ENCODE data around the gene RAD51B.

Gene RAD51B

DNA sequence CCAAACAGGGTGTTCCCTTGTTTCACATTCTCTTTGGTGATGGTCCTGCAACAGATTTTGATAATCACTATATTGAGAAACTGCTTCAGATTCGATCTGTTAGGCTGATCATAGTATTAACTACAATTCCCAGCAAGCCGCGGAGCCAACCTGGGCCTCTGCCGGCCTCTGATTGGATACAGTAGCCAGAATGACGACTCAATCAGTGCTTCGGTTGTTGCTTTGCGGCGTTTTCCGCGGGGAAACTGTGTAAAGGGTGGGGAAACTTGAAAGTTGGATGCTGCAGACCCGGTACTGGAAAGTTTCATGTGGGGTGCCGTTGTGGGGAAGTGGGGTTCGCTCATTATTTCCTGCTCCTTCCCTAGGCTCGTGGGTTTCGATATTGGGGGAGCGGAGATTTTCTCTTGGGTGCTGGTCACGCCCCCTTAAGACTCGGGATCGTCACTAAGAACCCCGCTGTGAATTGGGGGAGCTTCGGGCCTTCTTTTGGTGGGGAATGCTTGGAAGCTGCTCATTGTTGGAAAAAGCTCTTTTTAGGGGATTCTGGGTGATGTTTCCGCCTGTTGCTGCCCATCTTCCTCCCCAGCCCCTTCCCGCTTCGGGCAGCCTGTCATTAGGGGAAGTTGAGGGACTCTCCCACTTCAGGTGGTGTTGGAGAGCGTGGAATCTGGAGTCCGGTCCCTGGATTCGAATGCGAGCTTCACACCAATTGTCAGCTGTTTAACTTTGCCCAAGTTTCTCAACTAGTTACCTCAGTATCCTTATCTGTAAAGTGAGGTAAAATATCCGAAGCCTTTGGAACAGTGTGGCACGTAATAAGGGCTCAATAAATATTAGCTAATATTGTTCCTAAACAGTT, at the start of gene RAD51B:
TSS of gene RAD51B (plus strand) at position 217 of the 859 bp plus-strand sequence.
- peaks cover 54% of the 10 kb centered on the region for H3K4me1 Mint-ChIP-seq (ENCODE audit: low read depth)
- peaks cover 4% of the 10 kb centered on the region for H3K36me3 Mint-ChIP-seq (ENCODE audit: low read depth)
- peak within 1 kb of the TSS; percentile 98 for H3K27ac Mint-ChIP-seq
- H3K9me3 Mint-ChIP-seq, result no peaks in the 10 kb centered on the region
- peak within 1 kb of the TSS; percentile 99 for H3K4me3 Mint-ChIP-seq
- H3K27me3 Mint-ChIP-seq, result no peaks in the 10 kb centered on the region

GRCh38 chr14:67773844-67774377, 45.7 kb upstream of the RAD51B start:
- Mint-ChIP-seq H3K27ac (no peak overlapping the region), H3K9me3 (no peaks in the 10 kb centered on the region)

DNA sequence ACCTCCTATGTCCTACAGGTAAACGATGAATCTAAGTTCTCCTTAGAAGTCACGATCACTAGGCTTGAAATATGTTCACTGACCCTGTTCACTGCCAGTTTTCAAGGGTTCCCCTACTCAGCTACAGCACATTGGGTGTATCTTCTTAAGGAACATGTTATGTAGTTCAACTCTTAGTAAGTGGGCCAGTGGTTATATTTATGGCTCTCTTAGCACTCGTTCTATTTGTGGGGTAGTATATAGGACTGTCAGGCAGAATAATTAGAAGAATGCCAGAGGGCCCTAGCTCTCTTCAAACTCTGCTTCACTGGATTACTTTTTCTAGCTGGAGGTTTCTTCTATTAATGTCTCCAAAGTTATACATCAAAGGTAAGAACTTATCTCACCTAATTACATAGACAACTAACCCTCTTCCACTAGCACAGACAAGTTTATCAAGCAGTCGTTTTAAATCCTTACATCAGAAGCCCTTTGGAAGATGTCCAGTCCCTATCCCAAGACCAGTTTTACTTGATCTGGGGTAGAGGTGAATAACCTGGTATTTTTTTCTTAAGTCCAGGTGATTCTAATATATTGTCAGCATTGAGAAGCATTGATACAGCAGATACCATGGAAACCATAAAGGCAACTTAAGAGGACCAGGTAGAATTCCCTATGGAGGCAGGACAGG, 42.8 kb upstream of the RAD51B start:
- Mint-ChIP-seq H3K4me1 (ENCODE audit: low read depth) (no peaks in the 10 kb centered on the region), H3K4me3 (no peak overlapping the region), H3K27ac (no peak overlapping the region), H3K9me3 (no peaks in the 10 kb centered on the region), H3K36me3 (ENCODE audit: low read depth) (peaks cover 71% of the 10 kb centered on the region), H3K27me3 (no peaks in the 10 kb centered on the region)

More at GRCh38 chr14:67773844-67774377, 45.7 kb upstream of the RAD51B start:
- no peaks in the 10 kb centered on the region for H3K27me3 Mint-ChIP-seq
- peaks cover 65% of the 10 kb centered on the region for H3K36me3 Mint-ChIP-seq (ENCODE audit: low read depth)
- no peak overlapping the region for H3K4me3 Mint-ChIP-seq
- no peaks in the 10 kb centered on the region for H3K4me1 Mint-ChIP-seq (ENCODE audit: low read depth)

GRCh38 chr14:67778792-67779191, 40.8 kb upstream of the RAD51B start:
- Mint-ChIP-seq H3K27me3 (no peaks in the 10 kb centered on the region), H3K4me3 (no peak overlapping the region), H3K36me3 (ENCODE audit: low read depth) (peaks cover 77% of the 10 kb centered on the region), H3K4me1 (ENCODE audit: low read depth) (no peaks in the 10 kb centered on the region), H3K9me3 (no peaks in the 10 kb centered on the region), H3K27ac (no peak overlapping the region)

GRCh38 chr14:67782090-67782489, 37.5 kb upstream of the RAD51B start:
- Mint-ChIP-seq H3K36me3 (ENCODE audit: low read depth) (peaks cover 81% of the 10 kb centered on the region), H3K27me3 (no peaks in the 10 kb centered on the region), H3K4me3 (no peak overlapping the region), H3K4me1 (ENCODE audit: low read depth) (no peaks in the 10 kb centered on the region), H3K27ac (no peak overlapping the region), H3K9me3 (no peaks in the 10 kb centered on the region)

DNA sequence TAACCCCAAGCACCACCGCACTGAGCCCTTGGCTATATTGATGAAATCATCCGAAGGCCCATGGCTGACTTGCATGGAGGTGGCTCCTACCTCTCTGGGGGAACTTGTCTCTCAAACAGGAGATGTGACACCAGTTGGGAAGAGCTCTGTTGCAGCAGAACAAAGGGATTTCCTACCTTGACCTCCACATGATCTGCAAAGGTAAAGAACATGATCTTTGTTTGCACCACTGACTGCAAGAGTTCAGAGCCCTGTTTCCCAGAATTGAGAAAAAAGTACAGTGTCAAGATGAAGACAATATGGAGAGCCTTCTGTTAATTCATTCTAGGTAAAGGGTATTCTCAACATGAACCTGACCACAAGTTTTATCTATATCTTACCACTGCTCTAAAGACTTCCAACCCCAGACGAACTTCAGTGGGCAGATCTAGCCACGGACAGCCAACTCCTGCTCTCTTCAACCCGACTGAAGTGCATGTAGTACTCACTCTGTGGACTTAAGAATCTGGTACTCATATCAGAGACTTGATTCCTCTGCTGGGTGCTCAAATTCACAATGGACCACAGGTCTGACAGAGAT, 35.2 kb upstream of the RAD51B start:
- no peak overlapping the region for H3K27ac Mint-ChIP-seq
- H3K36me3 Mint-ChIP-seq (ENCODE audit: low read depth), result peaks cover 82% of the 10 kb centered on the region
- H3K4me3 Mint-ChIP-seq, result no peak overlapping the region
- H3K4me1 Mint-ChIP-seq (ENCODE audit: low read depth), result no peaks in the 10 kb centered on the region
- H3K27me3 Mint-ChIP-seq, result no peaks in the 10 kb centered on the region
- no peaks in the 10 kb centered on the region for H3K9me3 Mint-ChIP-seq

DNA sequence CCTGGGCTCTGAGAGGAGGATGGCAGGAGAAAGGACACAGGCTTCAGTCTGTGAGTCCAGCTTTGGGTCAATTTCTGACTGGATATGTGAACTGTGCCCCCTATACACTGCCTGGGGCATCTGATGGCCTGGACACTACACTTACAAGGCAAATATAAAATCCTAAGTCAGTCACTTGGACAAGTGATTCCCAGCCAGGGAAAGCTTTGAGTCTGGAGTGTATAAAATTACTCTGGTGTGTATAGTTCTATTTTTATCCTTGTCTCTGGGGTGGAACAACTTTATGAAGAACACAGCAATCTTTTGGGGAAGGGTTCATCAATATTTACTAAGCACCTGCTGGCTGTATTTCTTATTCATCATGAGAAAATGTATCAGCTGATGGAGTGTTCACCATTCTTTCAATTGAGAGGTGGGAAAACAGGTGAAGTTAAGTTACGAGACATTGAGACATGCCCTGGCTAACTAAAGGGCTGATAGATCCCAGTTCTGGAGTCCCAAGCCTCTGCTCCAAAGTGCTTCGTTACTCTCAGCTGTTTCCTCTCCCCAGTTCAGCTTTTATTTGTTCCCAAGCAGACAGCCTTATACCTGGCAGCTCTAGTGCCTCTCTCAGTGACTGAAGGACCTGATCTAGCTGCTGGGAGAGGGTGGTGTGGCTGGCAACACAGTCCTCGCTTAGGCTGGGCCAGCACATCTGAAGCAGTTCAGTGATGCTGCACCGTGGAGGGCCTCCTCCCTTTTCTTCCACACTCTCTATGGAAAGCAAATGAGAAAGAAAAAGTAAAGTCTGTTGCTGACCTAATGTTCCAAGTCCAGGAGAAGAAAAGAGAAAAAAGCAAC, 34.1 kb upstream of the RAD51B start:
- H3K27ac Mint-ChIP-seq, result no peak overlapping the region
- no peaks in the 10 kb centered on the region for H3K27me3 Mint-ChIP-seq
- no peaks in the 10 kb centered on the region for H3K9me3 Mint-ChIP-seq
- no peak overlapping the region for H3K4me3 Mint-ChIP-seq
- H3K36me3 Mint-ChIP-seq (ENCODE audit: low read depth), result peaks cover 86% of the 10 kb centered on the region
- H3K4me1 Mint-ChIP-seq (ENCODE audit: low read depth), result no peaks in the 10 kb centered on the region

DNA sequence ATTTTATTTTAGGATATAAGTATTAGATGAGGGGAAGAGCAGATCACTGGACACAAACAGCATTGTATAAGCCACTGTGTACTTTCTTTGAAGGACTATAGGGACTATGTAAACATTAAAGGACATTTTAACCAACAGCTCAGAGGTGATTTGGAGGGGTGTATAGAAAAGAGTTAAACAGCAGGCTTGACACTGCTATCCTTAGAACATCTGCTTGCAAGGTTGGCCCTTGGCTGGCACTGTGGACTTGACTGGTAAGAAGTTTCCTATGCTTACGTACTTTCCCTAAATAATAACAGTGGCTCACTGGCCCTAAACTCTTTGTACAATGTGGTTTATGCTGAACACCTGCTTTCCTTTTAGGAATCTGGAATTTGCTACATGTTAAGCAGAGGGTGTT, 31.9 kb upstream of the RAD51B start:
- H3K27ac Mint-ChIP-seq, result no peak overlapping the region
- no peaks in the 10 kb centered on the region for H3K27me3 Mint-ChIP-seq
- no peaks in the 10 kb centered on the region for H3K4me1 Mint-ChIP-seq (ENCODE audit: low read depth)
- H3K36me3 Mint-ChIP-seq (ENCODE audit: low read depth), result peaks cover 68% of the 10 kb centered on the region
- no peaks in the 10 kb centered on the region for H3K9me3 Mint-ChIP-seq
- H3K4me3 Mint-ChIP-seq, result no peak overlapping the region

- Mint-ChIP-seq H3K36me3 (ENCODE audit: low read depth) (peaks cover 47% of the 10 kb centered on the region), H3K9me3 (no peaks in the 10 kb centered on the region), H3K27ac (no peak overlapping the region), H3K4me3 (no peak overlapping the region), H3K27me3 (no peaks in the 10 kb centered on the region), H3K4me1 (ENCODE audit: low read depth) (no peaks in the 10 kb centered on the region)
Measured at GRCh38 chr14:67798731-67799130, 20.8 kb upstream of the RAD51B start.

GRCh38 chr14:67800743-67801142, 18.8 kb upstream of the RAD51B start:
- Mint-ChIP-seq H3K36me3 (ENCODE audit: low read depth) (peaks cover 61% of the 10 kb centered on the region), H3K27me3 (no peaks in the 10 kb centered on the region), H3K27ac (no peak overlapping the region), H3K9me3 (no peaks in the 10 kb centered on the region), H3K4me3 (no peak overlapping the region), H3K4me1 (ENCODE audit: low read depth) (no peaks in the 10 kb centered on the region)

DNA sequence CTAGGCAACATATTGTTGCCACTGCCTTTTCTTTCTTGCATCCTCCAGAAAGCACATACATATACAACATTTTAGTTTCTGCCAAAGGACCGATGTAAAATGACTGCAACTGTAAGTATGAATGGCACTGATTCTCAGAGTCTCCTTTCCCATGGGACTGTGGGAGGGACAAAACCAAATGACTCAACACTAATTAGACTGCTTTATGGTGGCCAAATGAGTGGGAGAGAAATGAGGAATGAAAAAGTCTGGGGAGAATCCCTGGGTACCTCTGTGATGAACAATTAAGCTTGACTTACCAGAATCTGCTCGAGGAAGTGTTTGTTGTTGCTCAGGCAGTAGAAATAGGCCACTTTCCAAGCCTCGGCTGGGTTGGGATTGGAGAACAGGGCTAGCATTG, 13.3 kb upstream of the RAD51B start:
- no peak overlapping the region for H3K27ac Mint-ChIP-seq

DNA sequence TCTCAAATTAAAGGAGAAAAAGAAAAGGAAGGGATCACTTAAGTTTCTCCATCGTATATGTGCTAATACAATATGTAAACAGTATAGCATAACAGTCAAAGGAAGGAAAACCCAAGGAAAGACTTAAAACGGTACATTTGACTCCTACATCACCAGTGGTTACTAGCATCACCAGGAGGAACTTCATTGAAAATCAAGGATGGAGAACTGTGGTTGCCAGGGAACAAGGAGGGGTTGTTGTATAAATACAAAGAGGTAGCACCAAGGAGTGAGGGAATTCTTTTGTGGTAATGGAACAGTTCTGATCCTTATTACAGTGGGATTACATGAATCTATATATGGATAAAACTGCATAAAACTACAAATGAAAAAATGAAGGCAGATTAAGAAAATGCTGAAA, 4.8 kb upstream of the RAD51B start:
- Mint-ChIP-seq H3K9me3 (no peaks in the 10 kb centered on the region), H3K4me1 (ENCODE audit: low read depth) (peaks cover 51% of the 10 kb centered on the region), H3K27me3 (no peaks in the 10 kb centered on the region), H3K36me3 (ENCODE audit: low read depth) (peaks cover 31% of the 10 kb centered on the region), H3K4me3 (peak overlapping the region; percentile 91), H3K27ac (peak overlapping the region; percentile 29)

More for the DNA sequence above, 13.3 kb upstream of the RAD51B start:
- Mint-ChIP-seq H3K9me3 (no peaks in the 10 kb centered on the region), H3K4me1 (ENCODE audit: low read depth) (no peaks in the 10 kb centered on the region), H3K36me3 (ENCODE audit: low read depth) (peaks cover 69% of the 10 kb centered on the region), H3K4me3 (no peak overlapping the region), H3K27me3 (no peaks in the 10 kb centered on the region)

DNA sequence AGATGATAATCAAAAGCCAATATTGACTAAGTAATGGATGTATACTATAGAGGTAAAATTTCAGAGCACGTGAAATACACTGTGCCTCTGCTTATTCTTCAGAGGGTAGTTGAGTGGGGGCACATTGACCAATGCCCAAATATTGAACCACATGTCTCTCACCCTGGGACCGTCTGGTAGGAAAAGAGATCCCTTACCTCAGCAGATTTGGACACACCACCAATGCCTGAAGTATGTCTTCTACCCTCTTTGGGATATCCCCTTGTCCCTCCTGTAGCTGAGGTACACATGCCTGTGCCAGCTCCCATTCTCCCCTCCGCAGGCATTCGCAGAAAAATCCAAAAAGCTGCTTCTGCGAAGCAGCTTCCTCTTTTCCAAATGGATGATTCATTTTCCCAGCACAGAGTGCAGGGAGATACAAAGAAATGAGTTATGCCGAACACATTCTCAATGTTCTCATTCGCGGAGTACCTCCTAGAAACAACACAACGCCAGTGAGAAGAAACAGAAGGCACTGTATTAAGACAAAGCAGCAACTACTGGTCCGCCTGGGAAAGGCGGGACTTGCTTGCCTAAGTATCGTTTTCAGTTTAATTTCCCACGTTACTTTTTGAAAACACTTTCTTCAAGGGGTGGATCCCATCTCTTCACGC, 3.9 kb upstream of the RAD51B start:
- Mint-ChIP-seq H3K27ac (peak overlapping the region; percentile 89), H3K9me3 (no peaks in the 10 kb centered on the region), H3K27me3 (no peaks in the 10 kb centered on the region), H3K4me1 (ENCODE audit: low read depth) (peaks cover 56% of the 10 kb centered on the region), H3K36me3 (ENCODE audit: low read depth) (peaks cover 24% of the 10 kb centered on the region), H3K4me3 (peak overlapping the region; percentile 91)

Data from stimulated activated naive CD8-positive, alpha-beta T cell treated with anti-CD3 and anti-CD28 coated beads, Interleukin-15, Interleukin-2, amounts not matched to agents 100 ng/mL and 50 ng/mL, for 24 hours (primary cell).